HTR-8/SVneo (cell line): ENCODE data around the gene ETV3.

Source experiments
- DNase-seq: peaks from one replicate; pipeline ENCODE4 v3.0.0; 2011; ENCODE audit warnings: low spot score, mixed read lengths; ENCODE audit not compliant: insufficient read length
- FAIRE-seq: peaks from 2 replicates; lab custom pipeline; 2011; peaks lifted over from hg19 to GRCh38; lab: Jason Lieb, UNC

Gene ETV3

GRCh38 chr1:157098519-157098918, 39.7 kb downstream of the ETV3 start:
- FAIRE-seq (no peak), DNase-seq (no peak)

GRCh38 chr1:157097692-157098091, 40.5 kb downstream of the ETV3 start:
- no peak for DNase-seq
- FAIRE-seq: no peak

- no peak for FAIRE-seq
- DNase-seq: no peak
Measured at GRCh38 chr1:157096881-157097280, 41.3 kb downstream of the ETV3 start.

DNA sequence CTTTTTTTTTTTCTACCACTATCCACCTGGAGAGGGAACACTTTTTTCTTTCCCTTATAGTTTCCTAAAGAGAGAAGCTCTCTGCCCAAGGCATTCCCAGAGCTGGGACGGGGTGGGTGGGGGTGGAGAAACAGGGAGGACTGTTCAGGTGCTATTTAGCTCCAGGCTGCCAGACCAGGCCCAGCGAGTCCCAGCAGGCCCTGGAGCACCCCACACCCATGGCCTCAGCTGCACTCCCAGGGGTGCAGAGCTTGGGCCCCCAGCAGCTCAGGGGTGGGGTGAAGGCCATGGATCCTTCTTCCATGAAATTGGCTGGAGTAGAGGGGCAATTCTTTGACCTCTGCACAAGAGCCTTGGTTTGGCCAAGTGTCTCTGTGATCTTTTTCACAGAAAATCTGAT, 42.6 kb downstream of the ETV3 start:
- FAIRE-seq: no peak
- DNase-seq: no peak

DNA sequence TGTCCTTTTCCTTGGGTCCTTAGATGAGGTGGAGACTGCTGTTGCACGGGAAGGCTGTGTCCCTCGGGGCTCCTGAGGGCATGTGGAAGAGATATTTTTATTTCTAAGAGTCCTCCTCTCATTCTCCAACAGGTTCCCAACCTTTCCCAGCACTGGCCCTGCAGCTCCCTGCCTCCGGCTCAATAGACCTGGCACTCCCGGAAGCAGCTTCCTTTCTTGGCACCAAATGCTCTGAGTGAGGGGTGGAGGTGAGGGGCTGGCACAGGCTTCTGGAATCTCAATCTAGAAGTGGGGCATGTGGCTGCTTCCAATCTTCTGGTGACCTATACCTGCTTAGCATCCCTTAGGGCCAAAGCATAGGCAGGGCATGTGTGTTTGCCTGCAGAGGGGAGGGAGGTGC, 43.1 kb downstream of the ETV3 start:
- no peak for DNase-seq
- FAIRE-seq: no peak

- DNase-seq (no peak), FAIRE-seq (no peak)
Measured at GRCh38 chr1:157092831-157093230, 45.4 kb downstream of the ETV3 start.

GRCh38 chr1:157091668-157092273, 46.4 kb downstream of the ETV3 start:
- no peak for DNase-seq
- FAIRE-seq: no peak

DNA sequence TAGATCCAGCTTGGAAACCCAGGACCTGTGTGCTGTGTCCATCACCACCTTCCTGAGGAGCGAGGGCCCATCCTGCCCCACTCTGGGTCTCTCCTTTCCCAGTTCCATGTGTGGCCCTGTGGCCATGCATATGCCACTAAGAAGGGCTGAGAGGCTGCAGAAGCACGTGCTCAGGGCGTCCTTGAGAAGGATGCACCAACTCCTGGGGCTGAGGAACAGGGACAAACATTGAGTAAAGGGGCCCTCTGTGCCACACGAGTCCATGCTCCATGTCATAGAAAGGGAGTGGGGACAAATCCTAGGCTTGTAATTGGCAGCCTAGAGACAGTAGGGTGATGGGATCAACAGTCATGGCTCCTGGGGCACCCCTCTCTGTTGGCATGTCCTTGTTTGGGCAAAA, 47.0 kb downstream of the ETV3 start:
- FAIRE-seq: no peak

GRCh38 chr1:157090771-157091170, 47.4 kb downstream of the ETV3 start:
- FAIRE-seq (no peak), DNase-seq (no peak)

More for the DNA sequence above, 47.0 kb downstream of the ETV3 start:
- DNase-seq: no peak

DNA sequence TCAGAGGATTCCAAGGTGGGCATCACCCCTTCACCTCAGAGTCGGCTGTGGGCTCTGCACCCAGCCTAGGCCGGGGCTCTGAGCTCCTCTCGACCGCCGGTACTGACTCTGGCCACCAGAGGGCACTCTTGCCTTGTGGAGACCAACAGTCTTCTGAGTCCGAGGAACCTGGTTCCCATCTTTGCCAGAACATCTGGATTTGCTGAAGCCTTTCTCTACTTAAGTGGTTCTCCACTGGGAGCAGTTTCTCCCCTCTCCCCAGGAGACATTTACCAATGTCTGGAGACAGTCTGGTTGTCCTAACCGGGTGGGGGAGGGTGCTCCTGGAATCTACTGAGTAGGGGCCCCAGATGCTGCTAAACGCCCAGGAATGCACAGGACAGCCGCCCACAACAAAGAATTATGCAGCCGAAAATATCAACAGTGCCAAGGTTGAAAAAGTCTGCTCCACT, 48.0 kb downstream of the ETV3 start:
- DNase-seq: peak; percentile 83
- no peak for FAIRE-seq

DNA sequence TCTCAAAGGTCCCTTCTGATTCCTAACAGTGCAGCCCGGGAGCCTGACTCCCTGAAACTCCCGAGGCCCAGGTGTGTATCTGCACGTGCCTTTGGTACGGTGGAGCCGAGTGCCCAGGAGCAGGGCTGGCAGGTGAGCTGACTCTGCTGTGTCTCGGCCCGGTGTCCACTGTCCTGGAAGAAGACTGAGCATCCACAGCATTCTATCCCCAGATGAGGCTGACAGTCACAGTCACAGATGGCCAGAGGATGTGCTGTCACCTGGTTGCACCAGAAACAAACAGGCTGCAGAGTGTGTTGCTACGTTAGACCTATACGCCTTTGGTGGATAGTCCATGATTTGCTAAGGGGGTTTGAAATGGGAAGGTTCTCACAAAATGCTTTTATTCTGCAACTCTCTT, 48.4 kb downstream of the ETV3 start:
- FAIRE-seq (no peak), DNase-seq (no peak)

- FAIRE-seq (no peak), DNase-seq (no peak)
Measured at GRCh38 chr1:157088607-157089006, 49.6 kb downstream of the ETV3 start.

DNA sequence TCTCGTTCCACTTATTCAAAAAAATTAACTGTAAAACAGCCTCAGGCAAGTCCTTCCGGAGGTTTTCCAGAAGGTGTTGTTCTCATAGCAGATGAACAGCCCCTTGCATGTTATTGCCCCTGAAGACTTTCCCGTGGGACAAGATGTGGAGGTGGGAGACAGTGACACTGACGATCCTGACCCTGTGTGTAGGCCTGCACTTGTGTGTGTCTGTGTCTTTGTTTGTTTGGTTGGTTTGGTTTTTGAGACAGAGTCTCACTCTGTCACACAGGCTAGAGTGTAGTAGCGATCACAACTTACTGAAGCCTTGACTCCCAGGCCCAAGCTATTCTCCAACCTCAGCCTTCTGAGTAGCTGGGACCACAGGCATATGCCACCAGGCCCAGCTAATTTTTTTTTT, 51.2 kb downstream of the ETV3 start:
- DNase-seq (no peak), FAIRE-seq (no peak)

DNA sequence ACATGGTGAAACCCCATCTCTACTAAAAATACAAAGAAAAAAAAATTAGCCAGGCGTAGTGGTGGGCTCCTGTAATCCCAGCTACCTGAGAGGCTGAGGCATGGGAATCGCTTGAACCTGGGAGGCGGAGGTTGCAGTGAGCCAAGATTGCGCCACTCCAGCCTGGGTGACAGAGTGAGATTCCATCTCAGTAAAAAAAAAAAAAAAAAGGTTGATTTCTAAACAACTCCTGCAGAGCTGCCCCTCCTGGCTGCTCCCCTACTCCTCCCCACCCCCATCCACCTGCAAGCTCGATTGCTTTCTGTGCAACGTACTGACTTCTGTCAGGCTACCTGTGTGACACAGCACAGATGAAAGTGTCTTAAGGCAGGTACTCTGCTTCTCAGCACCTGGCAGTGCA, 51.9 kb downstream of the ETV3 start:
- FAIRE-seq: no peak
- DNase-seq: no peak

DNA sequence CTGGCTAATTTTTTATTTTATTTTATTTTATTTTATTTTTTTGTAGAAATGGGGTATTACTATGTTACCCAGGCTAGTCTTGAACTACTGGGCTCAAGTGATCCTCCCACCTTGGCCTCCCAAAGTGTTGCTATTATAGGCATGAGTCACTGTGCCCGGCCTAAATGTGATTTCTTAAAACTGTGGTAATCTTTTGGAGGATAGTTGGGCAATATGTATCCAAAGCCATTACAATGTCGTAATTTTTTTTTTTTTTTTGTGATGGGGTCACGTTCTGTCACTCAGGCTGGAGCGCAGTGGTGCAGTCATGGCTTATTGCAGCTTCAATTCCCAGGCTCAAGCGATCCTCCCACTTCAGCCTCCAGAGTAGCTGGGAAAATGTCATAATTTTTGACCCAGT, 52.8 kb downstream of the ETV3 start:
- DNase-seq: no peak
- FAIRE-seq: no peak

DNA sequence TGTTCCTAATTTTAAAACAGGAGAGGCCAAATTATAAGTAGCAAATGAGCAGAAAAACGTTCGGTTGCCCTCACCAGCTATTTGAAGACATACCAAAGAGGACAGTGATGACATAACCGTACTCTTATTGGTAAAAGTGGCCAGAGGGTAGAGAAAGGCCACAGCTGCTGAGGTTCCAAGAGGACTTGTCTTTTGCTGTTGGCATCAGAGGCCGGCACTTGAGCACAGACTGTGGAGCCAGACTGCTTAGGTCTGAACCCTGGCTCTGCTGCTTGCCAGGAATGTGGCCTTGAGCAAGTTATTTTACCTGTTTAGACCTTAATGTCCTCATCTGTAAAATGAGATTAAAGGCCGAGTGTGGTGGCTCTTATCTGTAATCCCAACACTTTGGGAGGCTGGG, 53.5 kb downstream of the ETV3 start:
- DNase-seq: no peak
- no peak for FAIRE-seq

GRCh38 chr1:157081707-157082106, 56.5 kb downstream of the ETV3 start:
- DNase-seq: no peak
- FAIRE-seq: no peak

DNA sequence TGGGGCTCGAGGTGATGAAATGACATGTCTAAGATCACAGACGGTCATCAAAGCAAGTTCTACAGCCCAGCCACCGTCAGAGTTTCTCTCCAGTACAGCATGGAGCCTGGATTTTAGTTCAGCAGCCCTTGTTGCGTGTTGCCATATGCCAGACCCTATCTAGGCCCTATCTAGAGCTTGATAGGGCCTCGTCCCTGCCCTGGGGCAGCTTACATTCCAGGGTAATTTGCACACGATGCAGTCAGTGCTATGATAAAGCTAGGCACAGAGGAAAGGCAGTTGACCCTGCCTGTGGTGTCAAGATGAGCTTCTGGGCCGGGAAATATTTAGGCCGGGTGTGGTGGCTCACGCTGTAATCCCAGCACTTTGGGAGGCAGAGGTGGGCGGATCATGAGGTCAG, 57.5 kb downstream of the ETV3 start:
- DNase-seq: no peak
- FAIRE-seq: no peak

- no peak for DNase-seq
- FAIRE-seq: no peak
Measured at GRCh38 chr1:157077394-157077793, 60.8 kb downstream of the ETV3 start.

DNA sequence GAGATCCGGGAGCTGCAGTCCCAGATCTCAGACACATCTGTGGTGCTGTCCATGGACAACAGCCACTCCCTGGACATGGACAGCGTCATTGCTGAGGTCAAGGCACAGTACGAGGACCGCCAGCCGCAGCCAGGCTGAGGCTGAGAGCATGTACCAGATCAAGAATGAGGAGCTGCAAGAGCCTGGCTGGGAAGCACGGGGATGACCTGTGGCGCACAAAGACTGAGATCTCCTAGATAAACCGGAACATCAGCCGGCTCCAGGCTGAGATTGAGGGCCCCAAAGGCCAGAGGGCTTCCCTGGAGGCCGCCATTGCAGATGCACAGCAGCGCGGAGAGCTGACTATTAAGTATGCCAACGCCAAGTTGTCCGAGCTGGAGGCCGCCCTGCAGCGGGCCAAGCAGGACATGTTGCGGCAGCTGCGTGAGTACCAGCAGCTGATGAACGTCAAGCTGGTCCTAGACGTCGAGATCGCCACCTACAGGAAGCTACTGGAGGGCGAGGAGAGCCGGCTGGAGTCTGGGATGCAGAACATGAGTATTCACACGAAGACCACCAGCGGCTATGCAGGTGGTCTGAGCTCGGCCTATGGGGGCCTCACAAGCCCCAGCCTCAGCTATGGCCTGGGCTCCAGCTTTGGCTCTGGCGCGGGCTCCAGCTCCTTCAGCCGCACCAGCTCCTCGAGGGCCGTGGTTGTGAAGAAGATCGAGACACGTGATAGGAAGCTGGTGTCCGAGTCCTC, 64.1 kb downstream of the ETV3 start:
- DNase-seq (no peak), FAIRE-seq (no peak)
